Stimulated activated CD8-positive, alpha-beta memory T cell treated with anti-CD3 and anti-CD28 coated beads, Interleukin-12 subunit alpha, Interleukin-12 subunit beta, amount 100 ng/mL, for 4 hours (primary cell): Measurements from ENCODE around the gene FMC1.

Experiments used
- DNase-seq: peaks from one replicate; pipeline ENCODE4 v3.0.0-alpha.2; 2020; ENCODE audit warnings: low read depth

The FMC1 gene

DNA sequence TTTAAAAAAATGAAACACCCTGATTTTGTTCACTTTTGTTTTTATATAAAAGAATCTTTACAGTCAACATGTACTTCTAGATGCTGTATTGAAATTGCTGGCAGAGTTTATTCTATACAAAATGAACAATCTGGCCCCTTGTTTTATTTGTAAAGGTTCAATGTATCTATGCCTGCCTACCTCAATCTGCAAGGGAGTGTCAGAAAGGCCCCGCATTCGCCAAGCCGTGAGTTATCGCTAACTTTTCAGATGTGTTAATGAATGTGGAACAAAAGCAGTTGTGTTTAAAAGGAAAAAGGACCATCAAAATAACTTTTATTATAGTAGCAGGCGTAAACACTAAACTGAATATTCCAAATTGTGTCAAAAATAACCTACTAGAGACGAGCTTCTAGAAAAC lies 33.1 kb downstream of the FMC1 start:
- DNase-seq = no peak

DNA sequence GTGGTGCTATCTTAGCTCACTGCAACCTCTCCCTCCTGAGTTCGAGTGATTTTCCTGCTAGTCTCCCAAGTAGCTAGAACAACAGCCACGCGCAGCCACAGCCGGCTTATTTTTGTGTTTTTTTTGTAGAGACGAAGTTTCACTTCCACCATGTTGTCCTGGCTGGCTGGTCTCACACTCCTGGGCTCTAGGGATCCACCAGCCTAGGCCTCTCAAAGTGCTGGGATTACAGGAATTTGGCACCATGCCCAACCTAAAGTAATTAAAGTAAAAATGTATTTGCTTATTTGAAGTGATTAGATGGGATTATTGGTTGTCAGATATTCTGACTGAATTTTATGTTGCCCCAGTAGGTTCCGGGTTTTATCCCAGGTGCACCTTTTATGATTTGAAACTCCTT lies 41.3 kb downstream of the FMC1 start:
- DNase-seq = no peak

DNA sequence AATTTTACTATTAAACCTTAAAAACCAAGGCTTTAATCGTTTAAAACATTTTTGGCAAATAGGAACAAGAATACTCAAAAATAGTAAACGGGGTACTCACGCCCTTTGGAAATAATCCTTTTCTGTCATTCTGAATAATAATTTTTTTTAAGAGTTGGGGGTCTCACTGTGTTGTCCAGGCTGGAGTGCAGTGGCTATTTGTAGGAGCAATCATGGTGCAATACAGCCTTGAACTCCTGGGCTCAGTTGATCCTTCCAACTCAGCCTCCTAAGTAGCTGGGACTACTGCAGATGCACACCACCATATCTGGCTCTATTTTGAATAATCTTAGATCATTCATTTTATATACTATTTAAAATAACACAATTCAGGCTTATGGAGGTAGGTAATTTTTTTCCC lies 43.5 kb downstream of the FMC1 start:
- no peak for DNase-seq

DNA sequence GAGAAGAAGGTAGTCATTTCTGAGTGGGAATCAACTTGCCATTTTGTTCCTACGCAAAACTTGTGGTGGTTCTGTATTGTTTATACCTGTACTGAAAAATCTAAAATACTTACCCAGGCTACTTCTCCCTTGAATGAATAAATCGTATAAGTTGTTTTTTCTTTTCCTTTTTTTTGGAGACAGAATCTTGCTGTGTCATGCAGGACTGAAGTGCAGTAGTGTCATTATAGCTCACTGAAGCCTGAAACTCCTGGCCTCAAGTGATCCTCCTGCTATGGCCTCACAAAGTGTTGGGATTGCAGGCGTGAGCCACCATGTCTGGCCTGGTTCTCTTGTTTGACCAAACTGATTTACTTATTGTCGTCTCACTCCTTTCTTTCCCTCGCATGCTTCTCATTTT lies 46.5 kb downstream of the FMC1 start:
- no peak for DNase-seq

DNA sequence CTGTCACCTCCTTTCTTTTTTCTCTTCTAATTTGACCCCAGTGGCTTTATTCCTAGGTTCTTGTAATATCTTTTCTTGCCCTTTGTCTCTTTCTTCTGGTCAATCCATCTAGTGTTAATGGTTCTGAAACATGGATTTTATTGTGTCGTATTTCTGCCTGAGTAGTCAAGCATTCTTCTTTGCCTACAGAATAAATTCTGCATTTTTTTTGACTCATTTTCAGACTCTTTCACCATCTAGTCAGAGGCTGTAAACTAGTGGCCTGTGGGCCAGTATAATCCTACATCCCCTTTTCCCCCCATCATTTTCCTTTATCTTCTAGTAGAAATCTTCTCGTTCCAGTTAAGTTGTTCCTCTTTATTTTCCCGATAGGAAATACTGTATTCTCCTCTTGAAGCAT lies 48.0 kb downstream of the FMC1 start:
- no peak for DNase-seq

DNA sequence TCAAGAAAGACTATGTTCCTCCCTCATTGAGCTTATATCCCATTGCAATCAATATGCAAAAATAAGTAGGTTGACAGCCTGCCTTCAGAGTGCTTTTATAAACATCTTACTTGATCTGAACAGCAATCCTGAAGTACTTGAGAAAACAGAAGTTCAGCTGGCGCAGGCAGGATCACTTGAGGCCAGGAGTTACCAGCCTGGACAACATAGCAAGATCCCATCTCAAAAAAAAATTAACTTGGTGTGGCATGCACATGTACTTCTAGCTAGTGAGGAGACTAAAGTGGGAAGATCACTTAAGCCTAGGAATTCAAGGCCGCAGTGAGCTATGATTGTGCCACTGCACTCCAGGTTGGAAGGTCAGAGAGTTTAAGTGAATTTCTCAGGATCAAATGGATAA lies 48.6 kb downstream of the FMC1 start:
- no peak for DNase-seq

DNA sequence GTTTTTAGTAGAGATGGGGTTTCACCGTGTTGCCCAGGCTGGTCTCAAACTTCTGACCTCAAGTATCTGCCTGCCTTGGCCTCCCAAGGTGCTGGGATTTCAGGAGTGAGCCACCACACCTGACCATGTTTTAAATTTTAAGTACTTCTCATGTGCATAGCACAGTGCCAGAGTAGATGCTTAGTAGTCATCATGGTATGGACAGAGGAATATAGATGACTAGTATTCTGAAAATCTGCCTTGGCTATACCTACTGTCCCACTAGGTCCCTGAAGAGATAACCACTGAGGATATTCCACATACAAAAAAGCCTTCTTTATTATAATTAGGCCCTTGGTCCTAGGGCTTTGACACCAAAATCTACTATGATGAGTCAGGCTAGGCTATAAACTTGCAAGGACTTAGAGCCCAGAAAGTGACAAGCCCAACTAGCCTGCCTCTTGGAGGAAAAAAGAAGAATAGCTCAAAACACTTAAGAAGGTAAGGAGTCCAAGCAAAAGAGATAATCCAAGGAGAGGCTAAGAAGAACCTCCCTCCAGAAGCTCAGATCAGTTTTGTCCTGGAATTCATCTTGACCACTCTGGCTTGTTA lies 52.6 kb downstream of the FMC1 start:
- DNase-seq = no peak

DNA sequence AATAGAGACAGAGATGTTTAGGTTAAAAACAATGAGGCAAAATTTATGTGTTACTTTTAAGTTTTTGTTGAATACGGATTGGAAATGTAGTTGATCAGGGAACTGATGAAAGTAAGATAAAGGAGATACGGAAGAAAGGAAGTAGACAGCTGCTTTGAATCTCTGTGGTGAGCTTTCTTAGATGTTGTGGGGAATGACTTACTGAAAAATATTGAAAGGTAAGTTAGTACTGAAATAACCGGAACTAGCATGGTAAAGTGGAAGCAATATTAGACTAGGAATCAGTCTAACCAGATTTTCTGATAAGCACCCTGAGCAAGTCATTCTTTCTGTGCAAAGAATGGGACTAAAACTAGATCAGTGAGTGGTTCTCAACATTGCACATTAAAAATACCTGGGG lies 53.4 kb downstream of the FMC1 start:
- DNase-seq = no peak
